ENCODE results near the gene RXRG. TPM values are rescaled to one million over a fixed set of nuclear protein-coding genes. Genes with fewer than 3 reads are reported as not detected.

Gene RXRG
- total RNA-seq (2022; extraction: Qiagen RNA extraction; ENCODE audit: low read depth), result not detected in 5 replicates

DNA sequence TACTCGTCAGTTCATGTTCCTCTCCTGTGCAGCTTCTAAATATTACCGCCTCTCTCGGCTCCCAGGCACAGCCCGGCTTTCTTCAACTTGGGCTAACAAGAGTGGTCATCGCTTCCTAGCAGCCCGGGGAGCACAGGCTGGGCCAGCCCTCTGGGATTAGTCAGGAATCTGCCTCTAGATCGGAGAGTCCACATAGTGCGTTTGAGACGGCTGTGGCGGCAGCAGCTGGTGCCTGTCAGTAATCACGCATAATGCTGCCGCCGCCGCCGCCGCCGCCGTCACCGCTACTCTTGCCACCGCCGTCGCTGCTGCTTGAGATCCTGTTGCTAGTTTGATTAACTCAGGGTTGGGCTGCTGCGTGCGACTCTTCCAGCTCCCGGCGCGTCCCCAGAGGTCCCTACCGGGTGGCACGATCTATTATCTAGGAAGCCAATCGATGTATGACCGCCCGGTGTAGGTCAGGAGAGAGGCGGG, at the start of gene RXRG:
Gene RXRG, minus strand, starts transcription at position 230 of the 474 bp plus-strand sequence. CDS start 233 bp downstream, outside the sequence.

DNA sequence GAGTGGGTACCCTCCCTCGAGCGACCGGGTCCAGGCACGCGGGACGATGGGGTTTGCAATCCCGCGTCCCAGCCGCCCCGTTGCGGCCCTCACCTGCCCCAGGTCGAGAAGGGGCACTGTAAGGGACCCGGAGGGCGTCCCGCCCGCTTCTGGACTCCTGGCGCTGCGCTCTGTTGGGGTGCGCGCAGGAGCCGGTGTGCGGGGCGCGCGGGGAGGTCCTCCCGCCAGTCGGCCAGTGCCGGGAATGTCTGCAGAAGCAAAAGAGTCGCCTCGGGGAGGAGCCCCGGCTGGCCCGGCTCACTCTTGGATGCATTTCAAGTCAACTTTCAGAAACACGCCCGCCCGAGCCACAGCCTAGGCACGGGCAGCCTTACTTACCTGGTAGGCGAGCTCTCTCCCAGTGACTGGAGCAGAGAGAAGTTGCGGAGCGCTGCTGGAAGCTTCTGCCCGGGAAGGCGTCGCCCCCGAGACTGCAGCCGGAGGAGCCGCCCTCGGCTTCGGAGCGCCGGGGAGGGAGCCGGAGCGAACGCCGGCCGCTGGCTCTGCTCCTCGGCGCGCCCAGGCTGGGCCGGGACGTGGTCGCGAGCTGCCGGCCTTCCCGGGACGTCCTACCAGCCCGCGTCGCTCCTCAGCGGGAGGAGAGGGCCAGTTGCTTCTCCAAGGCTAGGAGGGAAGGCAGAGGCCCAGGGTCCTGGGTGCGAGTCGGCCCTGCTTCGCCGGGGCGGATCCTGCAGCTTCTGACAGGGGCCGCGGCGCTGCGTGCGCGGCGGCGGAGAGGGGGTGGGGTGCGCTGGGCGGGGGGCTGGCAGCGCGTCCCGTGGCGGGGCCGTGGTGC, 88.7 kb downstream of the RXRG start, which contains the start of gene LMX1A:
Gene LMX1A, minus strand, starts transcription at position 739 of the 835 bp plus-strand sequence. CDS start 1,156 bp downstream, outside the sequence.

Other genes with a start within 250 kb of the RXRG start
- not detected in 5 replicates for gene LMX1A, start 88.4 kb downstream of the RXRG start, total RNA-seq (2022; extraction: Qiagen RNA extraction; ENCODE audit: low read depth)
- not detected in 5 replicates for gene LRRC52, start 98.9 kb upstream of the RXRG start, total RNA-seq (2022; extraction: Qiagen RNA extraction; ENCODE audit: low read depth)
- 191 to 239 TPM (median 200 TPM) in 5 replicates for gene MGST3, start 186.1 kb upstream of the RXRG start, total RNA-seq (2022; extraction: Qiagen RNA extraction; ENCODE audit: low read depth)